Progenitor cell of endocrine pancreas (in vitro differentiated cells): ENCODE data around the gene UPF1. TPM values are rescaled to one million over a fixed set of nuclear protein-coding genes. Genes with fewer than 3 reads are reported as not detected.

ENCODE experiments used
- DNase-seq: peaks from one replicate; pipeline ENCODE4 v3.0.0; 2021; ENCODE audit warnings: low spot score; ENCODE audit not compliant: unreplicated experiment
- H3K27ac Mint-ChIP-seq: 2 replicates; pipeline ENCODE4 v1.8.0; 2021; ENCODE audit warnings: mild to moderate bottlenecking, moderate library complexity, mixed read lengths
- H3K27me3 Mint-ChIP-seq: 2 replicates; pipeline ENCODE4 v1.8.0; 2021; ENCODE audit warnings: mixed read lengths
- H3K36me3 Mint-ChIP-seq: 2 replicates; pipeline ENCODE4 v1.8.0; 2022; ENCODE audit warnings: mixed read lengths; ENCODE audit not compliant: insufficient read depth
- H3K4me1 Mint-ChIP-seq: 2 replicates; pipeline ENCODE4 v1.8.0; 2021; ENCODE audit warnings: low read depth, mixed read lengths
- H3K4me3 Mint-ChIP-seq: 2 replicates; pipeline ENCODE4 v1.8.0; 2021; ENCODE audit warnings: low read depth, mild to moderate bottlenecking, moderate library complexity, mixed read lengths
- H3K9me3 Mint-ChIP-seq: 2 replicates; pipeline ENCODE4 v1.8.0; 2021; ENCODE audit warnings: low read depth, mixed read lengths
- CTCF ChIP-seq: fragments of 200-600 bp; sonication (generic); IDR thresholded peaks from one replicate; pipeline ENCODE4 v1.5.0; 2021; ENCODE audit warnings: antibody characterized with exemption, mild to moderate bottlenecking; ENCODE audit not compliant: unreplicated experiment
- total RNA-seq: library from RNA; stranded (reverse); gene quantifications from 2 replicates; pipeline ENCODE4 v1.2.1, GENCODE V29; 2021

Gene UPF1
- total RNA-seq, 1 donor from 2014 or later: 90.9 TPM

- Mint-ChIP-seq H3K27me3 (no peaks in the 10 kb centered on the region), H3K4me1 (peaks cover 5% of the 10 kb centered on the region), H3K9me3 (no peaks in the 10 kb centered on the region), H3K27ac (no peak overlapping the region), H3K36me3 (peaks cover 8% of the 10 kb centered on the region), H3K4me3 (no peak overlapping the region)
- DNase-seq: peak; percentile 67
- peak; percentile 87 for TF ChIP-seq CTCF
These were observed 15.2 kb downstream of the UPF1 start for GRCh38 chr19:18846862-18847548.

GRCh38 chr19:18847549-18848463 is 16.0 kb downstream of the UPF1 start:
- Mint-ChIP-seq H3K4me1 (peaks cover 3% of the 10 kb centered on the region), H3K9me3 (no peaks in the 10 kb centered on the region), H3K27ac (no peak overlapping the region), H3K4me3 (no peak overlapping the region), H3K27me3 (no peaks in the 10 kb centered on the region), H3K36me3 (peaks cover 8% of the 10 kb centered on the region)
- no peak for DNase-seq
- TF ChIP-seq CTCF: no peak

GRCh38 chr19:18848878-18849661 is 17.3 kb downstream of the UPF1 start:
- no peak for DNase-seq
- Mint-ChIP-seq H3K9me3 (no peaks in the 10 kb centered on the region), H3K36me3 (peaks cover 15% of the 10 kb centered on the region), H3K4me1 (peaks cover 3% of the 10 kb centered on the region), H3K4me3 (no peak overlapping the region), H3K27ac (no peak overlapping the region), H3K27me3 (no peaks in the 10 kb centered on the region)
- TF ChIP-seq CTCF: no peak

- Mint-ChIP-seq H3K36me3 (peaks cover 15% of the 10 kb centered on the region), H3K4me3 (no peak overlapping the region), H3K9me3 (no peaks in the 10 kb centered on the region), H3K4me1 (peaks cover 3% of the 10 kb centered on the region), H3K27ac (no peak overlapping the region), H3K27me3 (no peaks in the 10 kb centered on the region)
- TF ChIP-seq CTCF: no peak
- no peak for DNase-seq
These were observed 18.2 kb downstream of the UPF1 start for GRCh38 chr19:18849838-18850400.
